HG03108 (cell line): ENCODE measurements around the gene CYP1A2.
"Not testable (repeated sequence)": the region's sequence is repeated elsewhere in the genome, so short reads cannot be mapped to it uniquely, and the experiment has no call there.

Source experiments
- ATAC-seq: cut with Tn5 transposase; IDR thresholded peaks from one replicate; pipeline ENCODE4 v1.9.1; 2021; ENCODE audit warnings: moderate library complexity; ENCODE audit not compliant: unreplicated experiment

The CYP1A2 gene

GRCh38 chr15:74735305-74735704 lies 13.3 kb upstream of the CYP1A2 start:
- no peak for ATAC-seq

GRCh38 chr15:74738239-74738638 lies 10.4 kb upstream of the CYP1A2 start:
- ATAC-seq, result not testable (repeated sequence)

GRCh38 chr15:74742422-74742821 lies 6.2 kb upstream of the CYP1A2 start:
- ATAC-seq, result no peak

DNA sequence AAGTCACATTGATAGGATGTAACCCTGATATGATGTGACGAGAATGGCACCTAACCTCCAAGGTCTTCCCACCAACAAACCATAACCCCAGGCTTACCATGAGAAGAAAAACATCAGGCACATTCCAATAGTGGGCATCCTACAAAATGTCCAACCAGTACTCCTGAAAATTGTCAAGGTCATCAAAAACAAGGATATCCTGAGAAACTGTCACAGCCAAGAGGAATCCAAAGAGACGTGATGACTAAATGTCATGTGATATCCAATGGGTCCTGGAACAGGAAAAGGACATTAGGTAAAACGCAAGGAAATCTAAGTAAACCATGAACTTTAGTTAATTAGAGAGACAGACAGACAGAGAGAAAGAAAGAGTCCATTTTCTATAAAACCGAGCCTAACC lies 2.3 kb upstream of the CYP1A2 start:
- no peak for ATAC-seq

DNA sequence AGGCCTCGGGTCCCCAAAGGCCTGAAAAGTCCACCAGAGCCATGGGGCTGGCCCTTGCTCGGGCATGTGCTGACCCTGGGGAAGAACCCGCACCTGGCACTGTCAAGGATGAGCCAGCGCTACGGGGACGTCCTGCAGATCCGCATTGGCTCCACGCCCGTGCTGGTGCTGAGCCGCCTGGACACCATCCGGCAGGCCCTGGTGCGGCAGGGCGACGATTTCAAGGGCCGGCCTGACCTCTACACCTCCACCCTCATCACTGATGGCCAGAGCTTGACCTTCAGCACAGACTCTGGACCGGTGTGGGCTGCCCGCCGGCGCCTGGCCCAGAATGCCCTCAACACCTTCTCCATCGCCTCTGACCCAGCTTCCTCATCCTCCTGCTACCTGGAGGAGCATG lies 1.2 kb downstream of the CYP1A2 start:
- no peak for ATAC-seq

GRCh38 chr15:74750751-74751150 lies 2.1 kb downstream of the CYP1A2 start:
- ATAC-seq, result no peak

GRCh38 chr15:74752011-74752410 lies 3.4 kb downstream of the CYP1A2 start:
- no peak for ATAC-seq

- ATAC-seq, result no peak
These were observed 3.9 kb downstream of the CYP1A2 start for GRCh38 chr15:74752531-74752930.

GRCh38 chr15:74754593-74755215 lies 6.1 kb downstream of the CYP1A2 start:
- ATAC-seq, result no peak

- ATAC-seq, result no peak
These were observed 10.1 kb downstream of the CYP1A2 start for GRCh38 chr15:74758736-74759135.

DNA sequence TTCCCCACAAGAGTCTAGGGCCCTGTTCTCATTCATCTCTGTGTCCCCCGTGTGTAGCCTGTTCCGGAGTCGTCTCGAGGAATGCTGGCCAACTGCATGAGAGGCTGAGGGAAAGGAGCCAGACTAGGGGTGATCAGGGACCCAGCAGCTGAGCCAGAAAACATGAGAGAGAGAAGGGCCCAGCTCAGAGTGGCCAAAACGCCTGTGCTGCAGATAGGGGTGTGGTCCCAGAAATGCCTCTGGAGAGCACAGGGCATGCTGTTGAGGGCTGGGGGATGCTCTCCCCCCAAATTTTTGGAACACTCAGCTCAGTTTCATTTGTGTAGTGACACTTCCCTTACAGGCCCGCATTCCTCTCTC lies 14.1 kb downstream of the CYP1A2 start:
- no peak for ATAC-seq

DNA sequence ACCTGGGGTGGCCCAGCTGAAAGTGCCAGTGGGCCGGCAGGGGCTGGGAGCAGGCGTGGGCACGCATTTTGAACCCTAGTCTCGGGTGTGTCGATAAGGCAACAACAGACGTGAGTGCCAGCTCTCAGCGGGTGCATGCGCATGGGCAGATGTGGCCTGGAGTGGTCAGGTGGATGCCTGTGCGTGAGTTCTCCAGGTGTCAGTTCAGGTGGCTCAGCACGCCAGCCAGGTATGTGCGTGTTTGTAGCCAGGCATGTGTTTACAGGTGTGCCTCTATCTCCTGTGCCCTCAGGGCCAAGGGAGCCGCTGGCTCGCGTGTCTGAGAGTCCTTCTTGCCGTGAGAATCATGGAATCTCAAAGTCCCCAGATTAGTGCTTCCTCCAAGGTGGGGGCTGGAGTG lies 14.8 kb downstream of the CYP1A2 start:
- no peak for ATAC-seq

DNA sequence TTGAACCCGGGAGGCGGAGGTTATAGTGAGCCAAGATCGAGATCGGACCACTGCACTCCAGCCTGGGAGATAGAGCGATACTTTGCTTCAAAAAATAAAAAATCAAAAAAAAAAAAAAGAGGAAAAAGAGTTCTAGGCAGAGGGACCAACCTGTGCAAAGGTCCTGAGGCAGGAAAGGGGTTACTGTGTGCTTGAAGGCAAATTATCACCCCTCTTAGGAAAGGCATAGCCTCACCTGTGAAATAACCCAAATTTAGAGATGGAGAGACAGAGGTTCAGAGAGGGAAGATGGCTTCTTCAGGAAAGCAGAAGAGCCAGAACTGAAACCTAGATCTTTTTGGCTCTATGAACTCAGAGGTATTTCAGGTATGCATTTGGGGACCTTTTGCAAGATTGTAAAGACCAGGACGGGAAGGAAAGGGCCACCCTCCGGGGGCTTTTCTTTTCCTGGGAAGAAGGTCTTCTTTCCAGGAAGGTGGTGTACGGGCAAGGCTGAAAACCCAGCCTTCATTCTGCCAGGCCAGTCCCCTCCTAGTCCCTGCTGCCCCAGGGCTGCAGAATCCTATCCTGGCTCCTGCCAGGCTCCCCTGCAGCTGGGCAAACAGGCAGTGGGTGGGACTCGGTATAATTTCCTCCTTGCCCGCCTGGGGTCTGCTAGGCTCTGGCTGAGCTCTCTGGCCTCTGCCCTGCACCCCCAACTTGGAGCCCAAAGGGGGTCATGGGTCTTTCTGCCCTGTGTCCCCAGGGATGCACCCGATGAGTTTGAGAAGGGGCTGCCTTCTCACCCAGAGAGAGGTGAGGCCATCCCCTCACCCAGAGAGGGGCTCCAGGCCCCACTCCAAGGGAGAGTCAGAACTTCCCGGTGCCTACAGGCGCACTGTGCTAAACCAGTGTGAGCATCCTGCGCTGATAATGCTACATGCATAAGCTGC lies 18.8 kb downstream of the CYP1A2 start:
- ATAC-seq, result no peak

GRCh38 chr15:74768099-74768770 lies 19.6 kb downstream of the CYP1A2 start:
- no peak for ATAC-seq

DNA sequence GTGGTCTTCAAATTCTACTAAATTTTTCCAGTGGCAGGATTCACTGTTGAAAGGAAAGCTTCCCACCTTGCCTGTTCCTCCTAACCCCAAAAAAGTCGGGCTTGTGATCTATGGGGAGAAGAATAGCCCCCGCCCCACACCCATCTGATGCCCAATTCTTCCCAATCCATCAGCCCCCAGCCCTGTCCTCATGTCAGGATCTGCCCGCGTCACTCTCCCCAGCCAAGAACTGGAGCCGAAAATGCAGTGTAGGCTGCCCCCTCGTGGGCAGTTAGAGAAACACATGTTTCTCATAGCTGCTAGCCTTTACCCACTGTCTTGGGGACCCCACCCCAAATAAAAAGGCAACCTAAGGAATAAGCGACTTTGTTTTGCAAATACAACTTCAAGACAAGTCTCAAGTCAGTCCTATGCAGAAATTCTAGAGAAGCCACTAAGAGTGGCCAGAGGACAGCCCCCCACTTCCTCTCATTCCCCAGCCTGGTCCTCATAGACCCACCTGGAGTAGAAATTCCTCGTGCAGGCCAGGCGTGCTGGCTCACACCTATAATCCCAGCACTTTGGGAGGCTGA lies 20.2 kb downstream of the CYP1A2 start:
- ATAC-seq, result no peak

DNA sequence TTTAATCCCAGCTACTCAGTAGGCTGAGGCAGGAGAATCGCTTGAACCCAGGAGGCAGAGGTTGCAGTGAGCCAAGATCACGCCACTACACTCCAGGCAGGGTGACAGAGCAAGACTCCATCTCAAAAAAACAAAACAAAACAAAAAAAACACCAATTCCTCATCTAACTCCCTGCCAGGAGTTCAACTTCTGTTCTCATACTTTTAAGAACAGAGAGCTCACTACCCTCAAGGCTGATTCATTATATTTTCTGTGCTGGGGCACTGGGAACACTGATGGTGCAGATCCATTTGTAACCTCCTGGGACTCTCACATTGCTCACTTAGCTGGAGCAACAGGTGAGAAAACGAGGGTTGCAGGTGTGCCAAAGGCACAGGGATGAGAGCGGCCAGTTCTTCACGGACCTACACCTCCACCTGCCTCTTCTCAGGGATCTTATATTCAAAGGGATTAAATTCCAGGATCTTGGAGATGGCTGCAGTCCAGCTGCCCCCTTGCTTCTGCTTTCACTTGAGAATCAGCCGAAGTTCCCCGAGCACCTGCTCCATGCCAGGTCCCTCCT lies 20.9 kb downstream of the CYP1A2 start:
- ATAC-seq, result no peak

GRCh38 chr15:74770211-74770903 lies 21.7 kb downstream of the CYP1A2 start:
- no peak for ATAC-seq

DNA sequence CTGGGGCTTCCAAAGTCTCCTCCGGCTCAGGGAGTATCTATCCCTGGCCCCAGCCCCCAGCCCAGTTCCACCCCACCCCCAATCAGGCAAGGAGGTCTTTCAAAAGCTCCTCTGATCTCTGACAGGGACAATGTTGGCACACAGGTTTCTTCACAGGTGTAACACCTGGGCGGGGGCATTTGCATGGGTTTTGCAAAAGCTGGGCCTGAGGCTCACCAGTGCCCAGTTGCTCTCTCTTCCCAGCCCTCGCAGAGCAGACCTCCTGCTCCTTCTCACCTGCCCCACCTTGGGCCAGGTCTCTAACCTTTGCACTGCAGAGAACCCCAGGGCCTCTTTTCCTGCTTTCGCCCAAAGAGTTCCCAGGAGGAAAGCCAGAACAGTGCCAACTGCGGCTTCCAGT lies 24.7 kb downstream of the CYP1A2 start:
- no peak for ATAC-seq

GRCh38 chr15:74773731-74774252 lies 25.1 kb downstream of the CYP1A2 start:
- no peak for ATAC-seq

- no peak for ATAC-seq
These were observed 26.5 kb downstream of the CYP1A2 start for GRCh38 chr15:74775132-74775562.
